SU-DHL-6 (cell line): ENCODE measurements around the gene NR1I3.

Experiments used
- H2AFZ ChIP-seq: fragments of 200-600 bp; sonication (generic); 2 replicates; pipeline ENCODE4 v1.6.1; 2014; ENCODE audit warnings: low read depth, mild to moderate bottlenecking, moderate library complexity, mixed read lengths, antibody characterized with exemption, low read length; ENCODE audit not compliant: severe bottlenecking
- H3F3A ChIP-seq: fragments of 200-600 bp; shearing (Covaris generic); 2 replicates; pipeline ENCODE4 v1.6.0; 2016; ENCODE audit warnings: antibody characterized with exemption, mild to moderate bottlenecking; ENCODE audit not compliant: insufficient read depth
- H3K27ac ChIP-seq: fragments of 200-600 bp; sonication (generic); 2 replicates; pipeline ENCODE4 v1.5.1; 2016; ENCODE audit warnings: low read depth, mild to moderate bottlenecking, low read length, moderate library complexity, mixed read lengths
- H3K27me3 ChIP-seq: fragments of 200-600 bp; sonication (generic), shearing (Covaris generic); 2 replicates; pipeline ENCODE4 v1.6.0; 2014; ENCODE audit warnings: mild to moderate bottlenecking, low read length
- H3K36me3 ChIP-seq: fragments of 200-600 bp; sonication (generic); 2 replicates; pipeline ENCODE4 v1.6.1; 2014; ENCODE audit warnings: mild to moderate bottlenecking, low read length, mixed read lengths
- H3K4me2 ChIP-seq: fragments of 300-600, 200-600 bp; shearing (Covaris generic), sonication (generic); 2 replicates; pipeline ENCODE4 v1.6.0; 2014; ENCODE audit warnings: low read length, low read depth, mild to moderate bottlenecking; ENCODE audit not compliant: poor library complexity, severe bottlenecking
- H3K4me3 ChIP-seq: fragments of 200-600 bp; sonication (generic); 2 replicates; pipeline ENCODE4 v1.5.1; 2014; ENCODE audit warnings: antibody characterized with exemption, low read length, mild to moderate bottlenecking, mixed read lengths; ENCODE audit not compliant: insufficient read depth, poor library complexity, severe bottlenecking
- H3K79me2 ChIP-seq: fragments of 200-600 bp; sonication (generic); 2 replicates; pipeline ENCODE4 v1.6.1; 2014; ENCODE audit warnings: mild to moderate bottlenecking, low read length, moderate library complexity; ENCODE audit not compliant: insufficient read depth
- H3K9ac ChIP-seq: fragments of 200-600 bp; sonication (generic); 2 replicates; pipeline ENCODE4 v1.7.0; 2014; ENCODE audit warnings: mild to moderate bottlenecking, low read length
- H3K9me2 ChIP-seq: fragments of 200-600 bp; sonication (generic); replicated peaks from 2 replicates; pipeline ENCODE4 v1.6.1; 2014; ENCODE audit warnings: low read length; ENCODE audit not compliant: insufficient read depth
- H3K9me3 ChIP-seq: fragments of 200-600 bp; sonication (generic); 2 replicates; pipeline ENCODE4 v1.6.1; 2014; ENCODE audit warnings: low read length, mixed read lengths; ENCODE audit not compliant: insufficient read depth
- H4K20me1 ChIP-seq: fragments of 200-600 bp; sonication (generic); 2 replicates; pipeline ENCODE4 v1.6.1; 2014; ENCODE audit warnings: low read depth, mild to moderate bottlenecking, antibody characterized with exemption, low read length, moderate library complexity, mixed read lengths
- EZH2phosphoT487 ChIP-seq: fragments of 200-600 bp; sonication (generic), shearing (Covaris generic); conservative IDR thresholded peaks from 2 replicates; pipeline ENCODE4 v1.6.1; 2018; ENCODE audit warnings: mild to moderate bottlenecking, antibody characterized with exemption, low read length, moderate library complexity, mixed read lengths
- TF ChIP-seq, protein P1 (sequence below): fragments of 200-600 bp; sonication (generic); IDR thresholded peaks from one replicate; pipeline ENCODE4 v1.5.1; 2017; ENCODE audit warnings: antibody characterized with exemption, mild to moderate bottlenecking, low read length, moderate library complexity; ENCODE audit not compliant: insufficient read depth, poor library complexity, severe bottlenecking

The NR1I3 gene

DNA sequence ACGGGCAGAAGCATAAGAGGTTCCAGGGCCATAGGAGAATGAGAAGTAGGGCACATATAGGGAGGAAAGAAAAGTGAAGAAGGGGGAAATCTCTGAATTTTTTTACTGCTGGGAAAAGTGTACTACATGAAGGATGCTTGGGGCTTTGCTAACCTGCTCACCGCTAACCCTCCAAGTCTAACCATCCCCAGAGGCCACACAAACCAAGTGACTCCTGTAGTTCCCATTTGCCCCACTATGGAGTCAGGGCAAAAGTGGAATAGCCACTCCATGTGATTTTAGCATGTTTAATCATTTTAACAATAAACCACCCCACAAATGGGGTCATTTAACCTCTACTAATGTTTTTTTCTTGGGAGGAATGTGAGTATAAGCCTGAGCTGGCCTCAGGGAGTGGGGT is 47.1 kb upstream of the NR1I3 start:
- Histone ChIP-seq H3F3A (no peaks in the 10 kb centered on the region), H3K9ac (no peak overlapping the region), H3K4me3 (no peak overlapping the region), H4K20me1 (no peaks in the 10 kb centered on the region), H3K4me2 (no peak overlapping the region), H3K9me3 (no peaks in the 10 kb centered on the region), H3K79me2 (no peaks in the 10 kb centered on the region), H3K36me3 (no peaks in the 10 kb centered on the region), H3K9me2 (no peaks in the 10 kb centered on the region), H3K27me3 (no peaks in the 10 kb centered on the region), H2AFZ (no peak overlapping the region), H3K27ac (no peak overlapping the region)
- no peak for TF ChIP-seq EZH2phosphoT487
- TF ChIP-seq, protein P1, sequence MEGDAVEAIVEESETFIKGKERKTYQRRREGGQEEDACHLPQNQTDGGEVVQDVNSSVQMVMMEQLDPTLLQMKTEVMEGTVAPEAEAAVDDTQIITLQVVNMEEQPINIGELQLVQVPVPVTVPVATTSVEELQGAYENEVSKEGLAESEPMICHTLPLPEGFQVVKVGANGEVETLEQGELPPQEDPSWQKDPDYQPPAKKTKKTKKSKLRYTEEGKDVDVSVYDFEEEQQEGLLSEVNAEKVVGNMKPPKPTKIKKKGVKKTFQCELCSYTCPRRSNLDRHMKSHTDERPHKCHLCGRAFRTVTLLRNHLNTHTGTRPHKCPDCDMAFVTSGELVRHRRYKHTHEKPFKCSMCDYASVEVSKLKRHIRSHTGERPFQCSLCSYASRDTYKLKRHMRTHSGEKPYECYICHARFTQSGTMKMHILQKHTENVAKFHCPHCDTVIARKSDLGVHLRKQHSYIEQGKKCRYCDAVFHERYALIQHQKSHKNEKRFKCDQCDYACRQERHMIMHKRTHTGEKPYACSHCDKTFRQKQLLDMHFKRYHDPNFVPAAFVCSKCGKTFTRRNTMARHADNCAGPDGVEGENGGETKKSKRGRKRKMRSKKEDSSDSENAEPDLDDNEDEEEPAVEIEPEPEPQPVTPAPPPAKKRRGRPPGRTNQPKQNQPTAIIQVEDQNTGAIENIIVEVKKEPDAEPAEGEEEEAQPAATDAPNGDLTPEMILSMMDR, result no peak

DNA sequence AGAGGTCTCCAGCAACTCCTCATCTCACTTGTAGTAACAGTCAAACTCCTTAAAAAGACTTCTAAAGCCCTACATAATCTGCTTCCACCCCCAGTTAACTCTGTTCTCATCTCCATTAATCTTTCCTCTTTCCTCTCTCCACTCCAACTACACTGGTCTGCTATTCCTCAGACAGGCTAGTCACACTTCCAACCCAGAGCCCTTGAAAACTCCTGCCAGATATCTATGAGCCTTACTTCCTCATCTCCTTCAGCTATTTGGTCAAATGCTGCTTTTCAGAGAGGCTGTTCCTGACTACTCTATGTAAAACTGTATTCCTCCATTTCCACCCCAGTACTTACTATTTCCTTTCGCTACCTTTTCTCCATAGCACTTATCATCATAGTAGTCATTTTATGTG is 45.0 kb upstream of the NR1I3 start:
- no peaks in the 10 kb centered on the region for H3K79me2 ChIP-seq
- no peaks in the 10 kb centered on the region for H3K9me2 ChIP-seq
- no peak overlapping the region for H2AFZ ChIP-seq
- H4K20me1 ChIP-seq, result no peaks in the 10 kb centered on the region
- no peak overlapping the region for H3K4me3 ChIP-seq
- H3K9ac ChIP-seq, result no peak overlapping the region
- no peaks in the 10 kb centered on the region for H3K36me3 ChIP-seq
- H3K27me3 ChIP-seq, result no peaks in the 10 kb centered on the region
- no peak overlapping the region for H3K27ac ChIP-seq
- no peaks in the 10 kb centered on the region for H3K9me3 ChIP-seq
- no peak overlapping the region for H3K4me2 ChIP-seq
- no peaks in the 10 kb centered on the region for H3F3A ChIP-seq
- TF ChIP-seq EZH2phosphoT487, result no peak
- TF ChIP-seq, protein P1, result no peak

DNA sequence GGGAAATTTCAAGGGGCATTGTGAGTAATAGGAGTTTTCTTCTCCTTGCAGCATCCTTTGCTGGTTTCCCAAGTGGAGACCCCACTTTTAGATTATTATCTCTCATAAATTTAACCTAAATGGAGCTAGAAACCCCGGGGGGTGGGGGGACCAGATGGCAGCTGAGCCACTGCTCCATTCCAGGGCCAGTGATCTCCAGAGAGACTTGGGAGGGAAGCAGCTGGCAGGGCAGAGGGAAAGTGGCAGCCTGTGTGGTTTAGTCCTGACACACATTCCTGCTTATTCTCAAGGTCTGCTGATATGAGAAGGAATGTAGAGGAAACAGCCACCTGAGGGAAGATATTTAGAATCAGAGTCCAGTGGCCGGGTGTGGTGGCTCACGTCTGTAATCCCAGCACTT is 36.9 kb upstream of the NR1I3 start:
- Histone ChIP-seq H3K36me3 (no peaks in the 10 kb centered on the region), H3K4me2 (no peak overlapping the region), H3K9ac (no peak overlapping the region), H3K4me3 (no peak overlapping the region), H3K9me3 (no peaks in the 10 kb centered on the region), H3K9me2 (no peaks in the 10 kb centered on the region), H3K79me2 (no peaks in the 10 kb centered on the region), H3K27ac (no peak overlapping the region), H3K27me3 (no peaks in the 10 kb centered on the region), H4K20me1 (no peaks in the 10 kb centered on the region), H2AFZ (no peak overlapping the region), H3F3A (no peaks in the 10 kb centered on the region)
- no peak for TF ChIP-seq EZH2phosphoT487
- TF ChIP-seq, protein P1, result no peak
